GM18505 (cell line): ENCODE results near the gene FAM107A.
"Not testable (repeated sequence)": the region's sequence is repeated elsewhere in the genome, so short reads cannot be mapped to it uniquely, and the experiment has no call there.

Source experiments
- ATAC-seq: cut with Tn5 transposase; IDR thresholded peaks from one replicate; pipeline ENCODE4 v1.9.1; 2021; ENCODE audit not compliant: unreplicated experiment
- POLR2A ChIP-seq: IDR thresholded peaks from 4 replicates; pipeline ENCODE4 v1.6.1; 2011; ENCODE audit warnings: borderline replicate concordance; ENCODE audit not compliant: insufficient read depth, insufficient read length; ENCODE audit errors: extremely low read depth

FAM107A gene

DNA sequence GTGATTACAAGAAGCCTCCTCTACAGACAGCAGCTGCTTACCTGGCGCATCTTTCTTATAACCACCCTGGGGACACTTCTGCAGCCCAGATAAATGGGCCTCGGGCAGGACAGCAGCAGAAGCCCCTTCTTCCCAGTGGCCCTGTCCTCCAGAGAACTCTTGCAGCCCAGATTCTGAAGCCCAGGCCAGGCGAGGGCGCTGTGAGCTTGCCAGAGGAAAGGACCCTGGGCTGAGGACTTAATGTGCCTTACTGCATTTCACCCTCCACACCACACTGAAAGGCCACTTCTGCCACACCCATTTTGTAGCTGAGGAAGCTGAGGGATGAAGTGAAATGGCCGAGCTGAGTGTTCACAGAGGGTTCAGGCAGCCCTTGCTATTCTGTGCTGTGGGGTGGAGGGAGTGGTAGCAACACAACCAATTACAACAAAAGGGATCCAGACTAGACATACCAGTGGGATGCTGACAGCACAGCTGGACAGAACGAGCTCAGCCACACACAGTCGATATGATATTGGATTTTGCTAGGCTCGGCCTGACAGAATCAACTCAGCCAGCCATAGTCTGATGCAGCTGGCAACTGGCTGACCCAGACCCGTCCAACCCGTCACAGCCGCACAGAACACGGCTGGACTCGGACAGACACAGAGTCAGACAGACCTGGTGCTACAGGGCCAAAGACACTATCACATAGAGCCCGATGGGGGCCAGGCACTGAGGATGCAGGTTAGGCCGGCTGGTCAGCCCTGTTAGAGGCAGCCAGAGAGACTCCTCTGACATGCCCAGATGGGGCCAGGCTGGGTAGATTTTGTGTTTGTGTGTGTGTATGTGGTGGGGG lies 47.5 kb downstream of the FAM107A start:
- ATAC-seq, result no peak
- TF ChIP-seq POLR2A, result no peak

DNA sequence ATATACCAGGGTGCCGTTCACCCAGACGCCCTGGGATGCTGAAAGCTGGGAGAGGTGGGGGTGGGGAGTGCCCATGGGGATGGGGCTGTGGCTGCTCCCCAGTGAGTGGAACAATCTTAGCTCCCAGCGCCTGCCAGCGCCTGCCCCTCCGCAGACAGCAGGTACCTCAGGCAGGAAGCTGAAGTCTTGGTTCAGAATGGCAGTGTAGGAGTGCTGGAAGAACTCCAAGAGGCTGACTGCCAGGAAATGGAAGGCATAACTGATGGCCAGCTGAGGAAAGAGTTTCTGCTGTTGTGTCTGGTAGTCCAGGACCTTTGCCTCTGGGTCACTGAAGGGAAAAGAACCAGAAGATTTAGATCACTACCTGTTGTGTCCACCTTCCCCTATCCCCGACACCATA lies 48.6 kb downstream of the FAM107A start:
- ATAC-seq, result no peak
- no peak for TF ChIP-seq POLR2A

DNA sequence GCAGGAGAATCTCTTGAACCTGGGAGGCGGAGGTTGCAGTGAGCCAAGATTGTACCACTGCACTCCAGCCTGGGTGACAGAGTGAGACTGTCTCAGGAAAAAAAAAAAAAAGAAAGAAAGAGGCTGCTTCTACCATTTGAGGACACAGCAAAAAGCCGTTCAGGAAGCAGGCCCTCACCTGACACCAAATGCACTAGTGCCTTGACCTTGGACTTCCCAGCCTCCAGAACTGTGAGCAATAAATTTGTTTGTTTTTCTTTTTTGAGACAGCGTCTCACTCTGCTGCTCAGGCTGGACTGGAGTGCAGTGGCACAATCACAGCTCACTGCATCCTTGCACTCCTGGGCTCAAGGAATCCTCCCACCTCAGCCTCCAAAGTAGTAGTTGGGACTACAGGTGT lies 49.8 kb downstream of the FAM107A start:
- ATAC-seq, result not testable (repeated sequence)

DNA sequence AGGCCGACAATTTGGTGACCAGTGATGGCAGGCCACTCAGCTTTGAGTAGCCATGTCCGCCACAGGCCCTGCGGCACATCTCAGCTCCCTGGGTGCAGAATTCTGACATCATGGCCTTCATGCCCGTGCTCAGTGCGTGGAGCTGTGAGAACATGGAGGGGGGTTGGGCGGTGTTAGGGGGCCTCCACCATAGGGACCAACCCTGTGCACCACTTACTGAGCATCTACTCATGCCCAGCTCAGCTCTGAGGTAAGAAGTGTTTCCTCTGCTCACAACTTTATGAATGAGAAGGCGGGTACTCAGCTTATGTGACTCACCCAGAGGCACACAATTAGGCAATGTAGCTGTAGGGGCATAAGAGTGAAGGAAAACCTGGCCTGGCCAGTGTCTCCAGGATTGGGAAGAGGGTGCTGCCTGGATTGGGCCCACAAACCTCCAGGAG lies 50.7 kb downstream of the FAM107A start:
- no peak for ATAC-seq
- TF ChIP-seq POLR2A, result no peak

DNA sequence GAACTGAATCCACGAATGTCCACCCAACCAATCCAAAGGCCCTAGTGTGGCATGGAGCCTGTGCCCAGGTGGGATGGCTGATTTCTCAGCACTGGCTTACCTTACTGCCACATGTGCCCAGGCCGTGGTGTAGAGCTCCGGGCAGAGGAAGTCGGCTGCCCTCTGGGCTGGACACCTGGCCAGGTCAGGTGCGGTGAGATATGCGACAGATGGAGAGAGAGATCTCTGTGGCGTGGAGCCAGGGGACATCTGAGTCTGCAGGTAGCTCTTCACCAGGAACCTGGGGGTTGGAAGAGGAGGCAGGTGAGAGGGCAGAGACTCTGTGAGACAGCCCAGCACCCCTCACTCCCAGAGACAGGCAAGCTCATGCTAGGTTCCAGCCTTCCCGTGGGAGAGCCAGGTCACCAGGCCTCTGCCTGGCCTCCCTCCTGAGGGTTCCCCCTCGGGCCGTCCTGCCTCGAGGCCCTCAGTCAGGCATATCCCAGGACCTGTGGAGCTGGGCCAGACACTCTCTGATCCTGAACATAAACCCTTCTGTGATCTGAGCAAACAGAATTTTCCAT lies 52.8 kb downstream of the FAM107A start:
- ATAC-seq, result no peak

DNA sequence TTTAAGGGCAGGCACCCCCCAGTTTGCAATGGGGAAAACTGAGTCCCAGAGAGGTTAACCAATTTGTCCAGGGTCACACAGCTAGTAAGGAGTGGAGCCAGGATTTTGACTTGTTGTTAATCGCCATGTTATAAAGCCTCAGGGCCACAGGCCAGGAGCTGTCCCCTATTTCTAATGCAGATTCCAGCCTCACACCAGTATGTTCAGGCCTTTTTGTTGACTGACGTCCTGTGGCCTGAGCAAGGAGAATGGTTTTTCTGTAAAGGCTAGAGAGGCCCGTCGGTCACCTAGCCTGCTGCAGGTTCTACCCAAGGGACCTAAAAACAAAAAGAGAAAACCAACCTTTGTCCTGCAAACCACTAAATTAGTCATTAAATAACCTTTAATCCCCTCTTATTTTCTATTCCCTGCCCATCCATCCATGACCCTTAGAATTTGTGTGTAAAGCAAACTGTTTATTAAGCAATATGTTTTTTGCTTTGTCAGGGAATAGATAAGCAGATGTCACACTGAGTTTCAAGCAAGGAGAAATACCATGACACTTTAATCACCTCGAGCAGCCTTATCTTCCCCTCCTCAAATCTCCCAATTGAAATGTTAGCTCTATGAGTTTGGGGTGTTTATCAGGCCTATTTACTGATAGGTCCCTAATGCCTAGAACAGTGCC lies 54.3 kb downstream of the FAM107A start:
- TF ChIP-seq POLR2A, result no peak
- no peak for ATAC-seq

More for the DNA sequence above, 52.8 kb downstream of the FAM107A start:
- TF ChIP-seq POLR2A, result no peak

DNA sequence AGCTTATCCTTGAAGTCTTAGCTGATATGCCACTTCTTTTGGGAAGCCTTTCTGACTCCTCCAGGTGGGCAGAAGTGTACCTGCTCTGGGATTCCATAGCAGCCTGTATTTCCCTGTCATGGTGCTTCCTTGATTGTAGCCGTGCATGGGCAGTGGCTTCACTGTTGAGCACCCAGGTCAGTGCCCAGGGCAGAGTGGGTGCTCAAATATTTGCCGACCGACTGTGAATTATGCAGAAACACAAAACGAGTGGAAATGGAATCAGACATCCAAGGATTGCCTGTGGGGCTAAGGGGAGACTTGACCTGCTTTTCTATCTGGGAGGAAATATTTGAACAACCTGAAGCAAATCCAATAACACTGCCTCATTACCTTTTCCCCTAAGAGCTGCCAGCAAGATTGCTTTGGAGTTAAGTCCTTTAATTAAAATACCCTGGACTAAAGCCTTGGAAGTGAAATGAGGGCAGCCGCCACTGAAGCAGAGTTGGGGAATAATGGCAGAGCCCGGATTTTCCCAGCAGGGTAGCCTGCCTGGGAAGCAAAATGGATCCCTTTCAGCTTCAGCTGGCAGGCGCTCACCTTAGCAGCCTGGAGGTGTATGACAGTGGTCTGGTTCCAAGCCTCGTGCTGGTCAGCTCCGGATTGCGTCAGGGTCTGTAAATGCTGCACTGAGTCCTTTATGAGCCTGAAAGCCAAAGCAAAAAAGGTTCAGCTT lies 55.1 kb downstream of the FAM107A start:
- ATAC-seq, result no peak
- no peak for TF ChIP-seq POLR2A

DNA sequence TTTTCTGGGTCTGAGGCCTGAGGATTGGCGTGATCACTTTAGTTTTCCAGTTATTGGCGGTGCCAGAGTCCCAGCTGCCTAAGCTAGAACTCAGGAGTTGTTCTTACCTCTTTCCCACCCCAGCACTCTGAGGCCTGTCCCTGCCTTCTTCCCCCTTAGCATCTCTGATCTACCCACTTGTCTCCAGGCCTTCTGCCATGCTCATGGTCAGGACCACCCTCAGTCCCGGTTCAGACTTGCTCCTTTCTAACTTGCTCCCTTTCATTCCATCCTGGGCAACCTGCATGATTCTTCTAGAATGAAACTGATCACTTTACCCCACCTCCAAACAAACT lies 55.9 kb downstream of the FAM107A start:
- no peak for TF ChIP-seq POLR2A
- ATAC-seq, result no peak

DNA sequence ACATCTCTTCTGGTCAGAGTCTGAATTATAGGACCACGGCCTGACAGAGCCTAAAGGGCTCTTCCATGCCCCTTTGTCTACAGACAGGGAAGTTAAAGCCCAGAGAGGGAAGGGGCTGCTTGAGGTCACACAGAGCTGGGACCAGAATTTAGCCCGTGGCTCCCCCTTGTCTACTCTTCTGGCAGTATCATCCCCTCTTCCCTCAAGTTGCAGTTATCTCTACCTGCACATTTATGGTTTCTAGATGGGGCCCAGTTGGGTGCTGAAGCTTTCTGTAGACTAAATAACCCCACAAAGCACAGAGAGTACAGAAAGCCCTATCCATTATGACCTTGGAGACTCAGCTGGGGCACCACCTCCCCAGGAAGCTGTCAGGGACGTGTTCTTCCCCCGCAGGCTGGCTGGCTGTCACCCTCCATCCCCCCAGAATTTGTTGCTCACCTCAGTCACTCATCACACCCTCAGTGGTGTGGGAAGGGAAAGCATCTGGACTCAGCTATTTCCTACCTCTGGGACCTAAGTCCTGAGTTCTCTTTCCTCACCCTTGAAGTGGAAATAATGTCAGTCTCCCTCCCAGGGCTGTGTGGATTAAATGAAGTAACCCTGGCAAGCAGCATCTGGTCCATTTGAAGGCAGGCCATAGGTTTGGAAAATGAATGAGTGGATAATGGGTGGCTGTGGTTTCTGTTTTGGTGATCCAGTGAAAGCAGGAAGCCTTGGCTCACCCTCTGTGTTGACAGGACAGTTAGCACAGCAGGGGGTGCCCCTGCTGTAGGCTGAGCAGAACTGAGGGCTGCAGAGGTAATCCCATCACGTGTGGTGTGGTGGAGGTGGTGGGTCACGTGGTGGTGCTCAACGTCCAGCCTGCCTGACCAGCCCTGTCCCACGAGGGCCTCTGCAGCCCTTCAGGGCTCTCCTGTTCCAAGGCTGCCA lies 56.5 kb downstream of the FAM107A start:
- TF ChIP-seq POLR2A, result no peak
- no peak for ATAC-seq

DNA sequence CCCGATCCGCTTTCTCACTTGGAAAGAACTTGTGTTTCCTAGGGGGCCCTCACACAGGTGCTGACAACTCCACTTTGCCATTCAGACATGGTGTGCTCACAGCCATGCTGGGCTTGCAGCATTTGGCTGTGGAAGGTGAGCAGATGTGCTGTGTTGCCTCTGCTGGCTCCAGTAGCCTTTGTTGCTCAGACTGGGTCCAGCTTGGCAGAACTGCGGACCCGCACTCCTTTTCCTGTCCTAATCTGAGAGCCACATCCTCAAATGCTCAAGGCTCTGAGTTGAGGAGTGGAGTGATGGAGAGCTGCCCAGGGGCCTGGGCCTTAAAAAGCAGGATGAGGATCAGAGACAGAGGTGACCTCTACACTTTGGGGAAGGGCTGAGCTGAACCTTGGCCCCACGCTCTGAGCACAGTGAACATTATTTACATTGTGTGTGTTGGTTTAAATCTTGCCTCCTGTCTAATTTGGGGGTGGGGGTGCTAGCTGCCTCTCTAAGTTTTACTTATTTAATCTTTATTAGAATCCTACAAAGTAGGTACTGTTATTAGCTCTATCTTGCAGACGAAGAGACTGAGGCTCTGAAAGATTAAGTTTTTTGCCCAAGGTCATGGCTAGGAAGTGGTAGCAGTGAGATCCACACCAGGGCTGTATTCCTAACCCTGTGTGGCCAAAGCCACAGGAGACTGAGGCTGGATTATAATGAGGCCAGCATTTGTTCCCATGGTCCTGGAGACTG lies 57.4 kb downstream of the FAM107A start:
- TF ChIP-seq POLR2A, result no peak

DNA sequence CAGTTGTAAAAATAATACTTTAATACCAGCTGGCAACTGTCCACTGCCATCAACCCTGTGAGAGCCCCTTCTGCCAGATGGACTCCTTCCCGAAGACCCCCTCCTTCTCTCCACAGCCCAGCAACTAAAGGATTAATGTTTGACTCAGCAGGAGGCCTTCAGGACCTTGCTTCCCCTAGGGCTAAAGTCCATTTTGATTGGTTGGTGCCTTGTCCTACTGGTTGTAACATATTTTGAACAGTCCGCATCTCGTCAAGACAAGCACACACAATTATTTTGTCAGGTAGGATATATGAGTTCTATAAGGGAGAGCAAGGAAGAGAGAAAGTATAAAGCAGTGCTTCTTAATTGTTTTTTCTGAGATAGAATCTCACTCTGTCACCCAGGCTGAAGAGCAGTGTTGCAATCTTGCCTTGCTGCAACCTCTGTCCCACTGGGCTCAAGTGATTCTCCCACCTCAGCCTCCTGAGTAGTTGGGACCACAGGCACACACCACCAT lies 58.9 kb downstream of the FAM107A start:
- TF ChIP-seq POLR2A, result no peak
- no peak for ATAC-seq

More for the DNA sequence above, 57.4 kb downstream of the FAM107A start:
- ATAC-seq, result no peak

DNA sequence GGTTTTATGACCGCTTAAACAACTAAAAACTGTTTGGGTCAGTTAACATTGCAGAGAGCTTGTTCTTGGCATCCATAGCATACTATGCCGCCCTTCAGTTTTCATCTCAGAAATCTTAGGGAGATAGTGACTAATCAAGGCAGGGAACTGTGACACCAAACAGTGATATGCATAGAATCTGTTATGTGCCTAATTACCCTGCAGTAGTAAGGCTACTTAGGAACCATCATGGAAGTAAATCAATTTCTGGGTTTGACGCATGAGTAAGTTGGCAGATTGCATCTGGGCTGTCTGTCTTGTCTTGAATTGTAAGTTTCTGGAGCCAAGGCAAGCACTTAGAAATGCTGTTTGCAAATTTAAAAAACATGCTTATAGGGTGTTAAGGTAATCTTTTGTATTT lies 62.8 kb downstream of the FAM107A start:
- no peak for ATAC-seq

More for the DNA sequence above, 62.8 kb downstream of the FAM107A start:
- no peak for TF ChIP-seq POLR2A
